Smooth muscle cell (in vitro differentiated cells): ENCODE results near the gene HDGFL1. TPM values are rescaled to one million over a fixed set of nuclear protein-coding genes. Genes with fewer than 3 reads are reported as not detected.

ENCODE experiments used
- DNase-seq: peaks from one replicate; lab custom pipeline; 2025; ENCODE audit not compliant: unreplicated experiment; lab: John Stamatoyannopoulos, UW
- H2AFZ ChIP-seq: fragments of 200-600 bp; sonication (generic); 2 replicates; pipeline ENCODE4 v1.6.0; 2016; ENCODE audit warnings: antibody characterized with exemption, low read depth, mild to moderate bottlenecking
- H3F3A ChIP-seq: fragments of 200-600 bp; sonication (generic); 2 replicates; pipeline ENCODE4 v1.6.0; 2017; ENCODE audit warnings: antibody characterized with exemption, low read depth
- H3K27ac ChIP-seq: fragments of 200-600 bp; sonication (generic); 2 replicates; pipeline ENCODE4 v1.5.1; 2016; ENCODE audit warnings: low read depth, mild to moderate bottlenecking
- H3K27me3 ChIP-seq: fragments of 200-600 bp; sonication (generic); 2 replicates; pipeline ENCODE4 v1.6.1; 2016; ENCODE audit warnings: low read depth, mild to moderate bottlenecking
- H3K36me3 ChIP-seq: fragments of 200-600 bp; sonication (generic); 2 replicates; pipeline ENCODE4 v1.5.1; 2016; ENCODE audit warnings: low read depth
- H3K4me1 ChIP-seq: fragments of 200-600 bp; sonication (generic); 2 replicates; pipeline ENCODE4 v1.5.1; 2016; ENCODE audit warnings: low read depth
- H3K4me2 ChIP-seq: fragments of 200-600 bp; sonication (generic); 2 replicates; pipeline ENCODE4 v1.6.0; 2016; ENCODE audit warnings: mild to moderate bottlenecking
- H3K4me3 ChIP-seq: fragments of 200-600 bp; sonication (generic); 2 replicates; pipeline ENCODE4 v1.5.1; 2016; ENCODE audit warnings: mild to moderate bottlenecking
- H3K79me2 ChIP-seq: fragments of 200-600 bp; sonication (generic); 2 replicates; pipeline ENCODE4 v1.6.0; 2016; ENCODE audit warnings: low read depth, mild to moderate bottlenecking
- H3K9ac ChIP-seq: fragments of 200-600 bp; sonication (generic); 2 replicates; pipeline ENCODE4 v1.6.0; 2016; ENCODE audit warnings: low read depth
- H3K9me3 ChIP-seq: fragments of 200-600 bp; sonication (generic); replicated peaks from 2 replicates; pipeline ENCODE4 v1.5.1; 2016; ENCODE audit warnings: low read depth
- H4K20me1 ChIP-seq: fragments of 200-600 bp; sonication (generic); 2 replicates; pipeline ENCODE4 v1.6.0; 2016; ENCODE audit warnings: low read depth
- CTCF ChIP-seq: fragments of 200-600 bp; sonication (generic); IDR thresholded peaks from 2 replicates; pipeline ENCODE4 v1.5.1; 2017; ENCODE audit warnings: borderline replicate concordance, mild to moderate bottlenecking, antibody characterized with exemption; ENCODE audit not compliant: insufficient read depth, poor library complexity, severe bottlenecking
- WGBS: methylation state at CpG from one replicate; pipeline ENCODE4 v1.1.7; 2016; ENCODE audit warnings: low lambda C conversion rate; 5-methylcytosine and 5-hydroxymethylcytosine counted together
- polyA plus RNA-seq: library from polyadenylated mRNA; unstranded; fragments of >200 nt; fragmentation: Nextera tagmentation; extraction: Ambion mirVana; gene quantifications from 2 replicates; pipeline ENCODE4 v1.2.1, GENCODE V29; 2016
- total RNA-seq: library from RNA; depleted of rRNA; stranded (reverse); fragments of >200 nt; gene quantifications from 2 replicates; pipeline ENCODE4 v1.2.3, GENCODE V29; 2014

Gene HDGFL1
- total RNA-seq (not detected in 2 replicates), polyA plus RNA-seq (not detected in 2 replicates)

GRCh38 chr6:22569281-22570184, at the start of gene HDGFL1:
Gene HDGFL1 (plus strand): TSS chr6:22569566. CDS start chr6:22569576, 10 bp downstream.
- Histone ChIP-seq H3K4me1 (no peaks in the 10 kb centered on the region), H3K27me3 (no peaks in the 10 kb centered on the region), H4K20me1 (no peaks in the 10 kb centered on the region), H3K9ac (no peak within 1 kb of the TSS), H3K4me3 (no peak within 1 kb of the TSS), H3K79me2 (no peaks in the 10 kb centered on the region), H2AFZ (no peak within 1 kb of the TSS), H3K4me2 (no peak within 1 kb of the TSS), H3F3A (no peaks in the 10 kb centered on the region), H3K36me3 (no peaks in the 10 kb centered on the region), H3K9me3 (no peaks in the 10 kb centered on the region), H3K27ac (no peak within 1 kb of the TSS)
- no peak for TF ChIP-seq CTCF
- no peak for DNase-seq
- WGBS, result 97% methylated on average over 89 of the region's 89 CpGs

DNA sequence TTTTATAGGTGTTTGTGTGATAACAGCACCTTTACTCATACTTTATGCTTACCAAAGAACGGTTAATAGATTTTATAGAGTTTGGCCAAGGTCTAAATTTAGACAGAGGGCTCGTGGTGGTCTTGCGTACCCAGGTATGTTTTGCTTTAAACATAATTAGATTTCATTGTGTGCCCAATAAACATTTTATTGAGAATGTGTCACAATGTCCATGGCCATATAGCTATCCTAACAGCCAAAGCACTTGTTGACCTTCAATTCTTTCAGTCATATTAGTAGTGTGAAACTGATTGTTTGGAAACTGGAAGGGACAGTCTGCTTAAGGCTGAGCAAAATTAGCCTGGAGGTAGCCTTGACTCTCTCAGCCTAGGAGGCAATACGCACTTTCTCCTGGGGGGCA, 48.3 kb upstream of the HDGFL1 start:
- Histone ChIP-seq H3K36me3 (no peaks in the 10 kb centered on the region), H3F3A (no peaks in the 10 kb centered on the region), H3K79me2 (no peaks in the 10 kb centered on the region), H3K27ac (no peak overlapping the region), H3K9me3 (no peaks in the 10 kb centered on the region), H3K9ac (no peak overlapping the region), H3K4me3 (no peak overlapping the region), H2AFZ (no peak overlapping the region), H4K20me1 (no peaks in the 10 kb centered on the region), H3K4me2 (no peak overlapping the region), H3K27me3 (no peaks in the 10 kb centered on the region), H3K4me1 (no peaks in the 10 kb centered on the region)
- WGBS, result 92% methylated on average over 4 of the region's 4 CpGs
- no peak for DNase-seq
- TF ChIP-seq CTCF, result no peak

DNA sequence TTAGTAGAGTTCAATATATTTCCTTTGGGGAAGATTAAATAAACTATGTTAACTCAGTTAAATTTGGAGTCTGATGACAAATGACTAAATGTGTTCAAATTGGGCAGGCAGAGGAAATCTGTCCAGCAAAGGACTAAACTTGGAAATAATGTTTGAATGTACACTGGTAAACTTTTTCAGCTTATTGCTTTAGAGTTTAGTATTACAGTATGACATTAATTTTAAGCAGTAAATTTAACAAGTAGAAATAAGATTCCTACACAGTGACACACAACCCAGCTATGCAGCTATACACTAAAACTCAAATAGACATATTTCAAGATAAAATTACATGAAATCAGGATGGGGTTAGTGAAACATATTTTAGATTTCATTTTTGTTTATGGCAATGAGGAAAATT, 42.6 kb upstream of the HDGFL1 start:
- Histone ChIP-seq H2AFZ (no peak overlapping the region), H3K79me2 (no peaks in the 10 kb centered on the region), H4K20me1 (no peaks in the 10 kb centered on the region), H3K9ac (no peak overlapping the region), H3K4me2 (peak overlapping the region; percentile 0), H3K36me3 (no peaks in the 10 kb centered on the region), H3K27ac (no peak overlapping the region), H3K4me1 (peaks cover 6% of the 10 kb centered on the region), H3K4me3 (no peak overlapping the region), H3K27me3 (no peaks in the 10 kb centered on the region), H3K9me3 (no peaks in the 10 kb centered on the region), H3F3A (peaks cover 2% of the 10 kb centered on the region)
- no peak for TF ChIP-seq CTCF
- no peak for DNase-seq
